ENCODE data around the gene SRPX2.

DNA sequence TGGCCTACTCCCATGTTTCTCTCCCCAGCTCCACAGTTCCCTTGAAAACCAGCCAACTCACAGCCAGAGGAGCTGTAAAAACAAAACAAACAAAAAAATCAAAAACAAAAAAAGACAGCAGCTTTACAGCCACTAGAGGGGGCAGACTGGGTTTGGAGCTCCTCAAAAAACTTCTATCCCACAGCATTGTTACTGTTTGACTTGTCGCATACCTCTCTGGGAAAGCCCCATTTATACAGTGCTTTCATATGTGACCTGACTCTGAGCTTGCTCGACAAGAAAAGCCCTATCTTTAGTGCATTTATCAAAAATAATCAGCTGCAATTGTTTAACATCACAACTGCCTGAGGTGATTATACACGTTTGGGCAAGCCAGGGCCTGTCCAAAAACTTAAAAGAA is 29.0 kb upstream of the SRPX2 start:
- TF ChIP-seq MYNN (IDR thresholded peaks at IDR 0.05): no peak
- no peak for TF ChIP-seq MYNN (CRISPR knock-in tag; IDR thresholded peaks at IDR 0.05)
- TF ChIP-seq, protein P1, sequence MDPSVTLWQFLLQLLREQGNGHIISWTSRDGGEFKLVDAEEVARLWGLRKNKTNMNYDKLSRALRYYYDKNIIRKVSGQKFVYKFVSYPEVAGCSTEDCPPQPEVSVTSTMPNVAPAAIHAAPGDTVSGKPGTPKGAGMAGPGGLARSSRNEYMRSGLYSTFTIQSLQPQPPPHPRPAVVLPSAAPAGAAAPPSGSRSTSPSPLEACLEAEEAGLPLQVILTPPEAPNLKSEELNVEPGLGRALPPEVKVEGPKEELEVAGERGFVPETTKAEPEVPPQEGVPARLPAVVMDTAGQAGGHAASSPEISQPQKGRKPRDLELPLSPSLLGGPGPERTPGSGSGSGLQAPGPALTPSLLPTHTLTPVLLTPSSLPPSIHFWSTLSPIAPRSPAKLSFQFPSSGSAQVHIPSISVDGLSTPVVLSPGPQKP (CRISPR knock-in tag; IDR thresholded peaks at IDR 0.05): no peak
- TF ChIP-seq PRMT5 (CRISPR knock-in tag; IDR thresholded peaks at IDR 0.05): no peak
